ENCODE results near the gene PIWIL1.

Gene PIWIL1

DNA sequence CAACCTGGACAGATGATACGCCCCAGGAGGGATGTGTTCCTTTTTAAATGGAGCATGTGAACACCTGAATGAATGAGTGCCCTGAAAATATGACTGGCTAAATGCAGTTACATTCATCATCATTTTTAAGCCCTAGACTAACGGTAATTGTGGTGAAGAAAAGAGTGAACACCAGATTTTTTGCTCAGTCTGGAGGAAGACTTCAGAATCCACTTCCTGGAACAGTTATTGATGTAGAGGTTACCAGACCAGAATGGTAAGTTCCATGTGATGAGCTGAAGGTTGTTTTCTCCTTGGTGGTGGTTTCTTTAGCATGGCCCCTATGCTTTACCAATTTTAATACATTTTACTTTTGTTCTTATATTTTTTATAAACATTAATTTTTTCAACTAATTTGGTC lies 29.3 kb downstream of the PIWIL1 start:
- Mint-ChIP-seq H3K9me3 (no peaks in the 10 kb centered on the region), H3K4me3 (no peak overlapping the region), H3K4me1 (peaks cover 44% of the 10 kb centered on the region), H3K27me3 (ENCODE audit: low read depth, poor library complexity) (peaks cover 14% of the 10 kb centered on the region), H3K27ac (no peak overlapping the region), H3K36me3 (ENCODE audit: low read depth) (no peaks in the 10 kb centered on the region)
- no peak for DNase-seq
- TF ChIP-seq, protein P1, sequence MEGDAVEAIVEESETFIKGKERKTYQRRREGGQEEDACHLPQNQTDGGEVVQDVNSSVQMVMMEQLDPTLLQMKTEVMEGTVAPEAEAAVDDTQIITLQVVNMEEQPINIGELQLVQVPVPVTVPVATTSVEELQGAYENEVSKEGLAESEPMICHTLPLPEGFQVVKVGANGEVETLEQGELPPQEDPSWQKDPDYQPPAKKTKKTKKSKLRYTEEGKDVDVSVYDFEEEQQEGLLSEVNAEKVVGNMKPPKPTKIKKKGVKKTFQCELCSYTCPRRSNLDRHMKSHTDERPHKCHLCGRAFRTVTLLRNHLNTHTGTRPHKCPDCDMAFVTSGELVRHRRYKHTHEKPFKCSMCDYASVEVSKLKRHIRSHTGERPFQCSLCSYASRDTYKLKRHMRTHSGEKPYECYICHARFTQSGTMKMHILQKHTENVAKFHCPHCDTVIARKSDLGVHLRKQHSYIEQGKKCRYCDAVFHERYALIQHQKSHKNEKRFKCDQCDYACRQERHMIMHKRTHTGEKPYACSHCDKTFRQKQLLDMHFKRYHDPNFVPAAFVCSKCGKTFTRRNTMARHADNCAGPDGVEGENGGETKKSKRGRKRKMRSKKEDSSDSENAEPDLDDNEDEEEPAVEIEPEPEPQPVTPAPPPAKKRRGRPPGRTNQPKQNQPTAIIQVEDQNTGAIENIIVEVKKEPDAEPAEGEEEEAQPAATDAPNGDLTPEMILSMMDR (IDR thresholded peaks at IDR 0.05), result no peak

DNA sequence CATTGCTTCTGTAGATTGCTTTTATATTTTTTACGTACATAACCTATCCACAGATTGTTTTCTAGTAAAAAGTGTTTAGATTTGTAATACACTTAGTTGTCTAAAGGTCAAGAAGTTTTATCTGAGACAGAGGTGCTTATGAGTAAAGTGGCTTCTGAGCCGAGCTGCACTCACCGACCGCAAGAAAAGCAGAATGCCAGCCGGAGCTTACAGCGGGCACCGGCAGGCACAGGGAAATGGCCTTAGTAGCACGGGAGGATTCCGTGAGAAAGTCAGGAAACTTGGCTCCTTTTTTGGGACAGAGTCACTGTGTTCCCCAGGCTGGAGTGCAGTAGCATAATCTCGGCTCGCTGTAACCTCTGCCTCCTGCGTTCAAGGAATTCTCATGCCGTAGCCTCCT lies 29.8 kb downstream of the PIWIL1 start:
- H3K27ac Mint-ChIP-seq, result no peak overlapping the region
- peaks cover 44% of the 10 kb centered on the region for H3K4me1 Mint-ChIP-seq
- DNase-seq, result no peak

DNA sequence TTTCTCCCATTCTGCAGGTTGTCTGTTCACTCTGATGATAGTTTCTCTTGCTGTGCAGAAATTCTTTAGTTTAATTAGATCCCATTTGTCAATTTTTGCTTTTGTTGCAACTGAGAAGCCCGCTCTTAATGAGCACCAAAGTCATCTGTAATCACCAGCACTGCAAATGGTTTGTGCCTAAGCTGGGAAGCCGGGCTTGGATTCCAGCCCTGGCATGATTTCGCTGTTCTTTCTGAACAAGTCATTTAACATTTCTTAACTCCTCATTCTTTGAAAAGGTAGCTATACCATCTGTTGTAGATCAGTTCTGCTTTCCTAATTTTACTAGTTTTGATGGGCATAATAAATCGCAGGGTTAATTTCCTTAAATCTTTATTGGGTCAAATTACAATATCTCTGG lies 32.1 kb downstream of the PIWIL1 start:
- TF ChIP-seq, protein P1 (IDR thresholded peaks at IDR 0.05), result no peak
- DNase-seq, result no peak

More for the DNA sequence above, 29.8 kb downstream of the PIWIL1 start:
- Mint-ChIP-seq H3K27me3 (ENCODE audit: low read depth, poor library complexity) (peaks cover 11% of the 10 kb centered on the region), H3K9me3 (no peaks in the 10 kb centered on the region), H3K36me3 (ENCODE audit: low read depth) (no peaks in the 10 kb centered on the region), H3K4me3 (no peak overlapping the region)
- TF ChIP-seq, protein P1 (IDR thresholded peaks at IDR 0.05), result no peak

DNA sequence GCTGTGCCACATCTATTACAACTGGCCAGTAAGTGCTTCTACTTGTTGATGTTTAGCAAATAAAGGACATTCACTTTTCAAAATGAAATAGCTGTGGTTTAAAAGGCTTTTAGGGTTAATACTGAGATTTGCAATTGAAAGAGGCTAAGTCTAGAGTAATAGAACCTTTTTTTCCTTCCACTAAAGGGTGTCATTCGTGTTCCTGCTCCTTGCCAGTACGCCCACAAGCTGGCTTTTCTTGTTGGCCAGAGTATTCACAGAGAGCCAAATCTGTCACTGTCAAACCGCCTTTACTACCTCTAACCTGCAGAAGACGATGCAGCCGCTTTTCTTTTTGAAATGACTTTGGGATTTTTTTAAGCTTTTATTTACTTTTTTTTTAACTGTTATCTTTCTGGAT lies 33.6 kb downstream of the PIWIL1 start:
- DNase-seq, result no peak
- Mint-ChIP-seq H3K9me3 (no peaks in the 10 kb centered on the region), H3K4me3 (no peak overlapping the region), H3K4me1 (peaks cover 19% of the 10 kb centered on the region), H3K27ac (no peak overlapping the region), H3K27me3 (ENCODE audit: low read depth, poor library complexity) (peaks cover 30% of the 10 kb centered on the region), H3K36me3 (ENCODE audit: low read depth) (no peaks in the 10 kb centered on the region)
- TF ChIP-seq, protein P1 (IDR thresholded peaks at IDR 0.05), result no peak

More for the DNA sequence above, 32.1 kb downstream of the PIWIL1 start:
- Mint-ChIP-seq H3K36me3 (ENCODE audit: low read depth) (no peaks in the 10 kb centered on the region), H3K27me3 (ENCODE audit: low read depth, poor library complexity) (peaks cover 18% of the 10 kb centered on the region), H3K27ac (no peak overlapping the region), H3K4me1 (peaks cover 34% of the 10 kb centered on the region), H3K4me3 (no peak overlapping the region), H3K9me3 (no peaks in the 10 kb centered on the region)

DNA sequence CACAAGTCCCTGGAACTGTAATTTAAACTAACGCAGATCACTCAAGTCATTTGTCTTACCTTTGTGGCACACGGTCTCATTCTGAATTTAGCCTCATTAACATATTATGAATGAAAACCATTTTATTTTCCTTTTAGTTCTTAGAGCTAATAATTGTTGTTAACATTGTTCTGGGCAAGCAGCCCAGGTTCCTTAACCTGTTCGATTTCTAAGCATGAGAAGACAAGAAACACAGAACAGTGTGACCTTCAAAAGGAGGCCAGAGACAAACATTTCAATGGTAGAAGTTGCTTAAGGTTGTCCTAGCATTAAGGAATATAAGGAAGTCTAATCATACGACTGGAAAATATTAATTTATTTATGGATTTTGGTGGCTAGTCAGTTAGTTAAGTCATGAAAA lies 35.2 kb downstream of the PIWIL1 start:
- H3K27me3 Mint-ChIP-seq (ENCODE audit: low read depth, poor library complexity), result peaks cover 36% of the 10 kb centered on the region
- H3K27ac Mint-ChIP-seq, result no peak overlapping the region

DNA sequence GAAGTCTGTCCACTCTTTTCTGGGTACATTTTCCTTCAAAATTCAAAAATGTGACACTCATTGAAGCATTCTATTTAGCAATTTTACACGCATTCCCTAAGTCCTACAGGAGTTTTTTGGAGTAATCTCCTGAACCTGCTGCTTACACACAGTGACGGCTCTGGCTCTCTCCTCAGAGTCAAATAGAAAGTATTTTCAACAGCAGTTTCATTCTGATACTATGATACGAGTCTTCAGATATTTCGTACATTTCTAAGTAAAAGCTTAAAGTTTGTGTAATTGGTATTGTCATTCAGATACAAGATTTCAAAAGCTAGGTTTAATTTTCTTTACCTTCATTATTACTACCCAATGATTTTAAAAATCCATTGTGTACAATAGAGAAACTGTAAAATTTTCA lies 36.4 kb downstream of the PIWIL1 start:
- H3K27me3 Mint-ChIP-seq (ENCODE audit: low read depth, poor library complexity), result peaks cover 45% of the 10 kb centered on the region
- DNase-seq, result no peak
- H3K4me1 Mint-ChIP-seq, result peaks cover 14% of the 10 kb centered on the region
- H3K27ac Mint-ChIP-seq, result no peak overlapping the region
- H3K9me3 Mint-ChIP-seq, result no peaks in the 10 kb centered on the region
- TF ChIP-seq, protein P1 (IDR thresholded peaks at IDR 0.05), result no peak
- H3K36me3 Mint-ChIP-seq (ENCODE audit: low read depth), result no peaks in the 10 kb centered on the region
- no peak overlapping the region for H3K4me3 Mint-ChIP-seq

More for the DNA sequence above, 35.2 kb downstream of the PIWIL1 start:
- peaks cover 14% of the 10 kb centered on the region for H3K4me1 Mint-ChIP-seq
- TF ChIP-seq, protein P1 (IDR thresholded peaks at IDR 0.05), result no peak
- H3K4me3 Mint-ChIP-seq, result no peak overlapping the region
- DNase-seq, result no peak
- H3K36me3 Mint-ChIP-seq (ENCODE audit: low read depth), result no peaks in the 10 kb centered on the region
- H3K9me3 Mint-ChIP-seq, result no peaks in the 10 kb centered on the region
